Right lobe of liver (tissue), 4 donors: ENCODE measurements around the gene OBP2B.
"Not testable (repeated sequence)": the region's sequence is repeated elsewhere in the genome, so short reads cannot be mapped to it uniquely, and the experiment has no call there.

Experiments
- CTCF ChIP-seq, 4 donors: fragments of 200-600 bp in 3 of 4; fragments of 450-650 bp in 1 of 4; IDR thresholded peaks; one replicate each; pipeline versions ENCODE4 v1.5.1 to v1.8.0; 2016 to 2022; ENCODE audit warnings: antibody characterized with exemption in 4 of 4, mild to moderate bottlenecking in 2 of 4
- POLR2A ChIP-seq: fragments of 450-650 bp; IDR thresholded peaks from one replicate; pipeline ENCODE4 v1.6.1; 2017; ENCODE audit warnings: antibody characterized with exemption, mild to moderate bottlenecking
- donor health status: DM: no; HTN: no; CAD: no.
- donor health status: DM: no; HTN: no; CAD: no.
- donor health status: DM: no; HTN: yes; CAD: no.

- not testable (repeated sequence) for TF ChIP-seq CTCF (IDR thresholded peaks at IDR 0.05); POLR2A
Observed at GRCh38 chr9:133223159-133223756, 14.2 kb upstream of the OBP2B start.
